NT2/D1 (cell line): ENCODE measurements around the gene KAT7.

Source experiments
- DNase-seq: peaks from one replicate; pipeline ENCODE4 v3.0.0-alpha.2; 2011; ENCODE audit warnings: low read depth, low spot score
- H3K27me3 ChIP-seq: 2 replicates; pipeline ENCODE4 v1.6.0; 2011; ENCODE audit warnings: mild to moderate bottlenecking; ENCODE audit not compliant: insufficient read length, insufficient read depth
- H3K36me3 ChIP-seq: 2 replicates; pipeline ENCODE4 v1.6.1; 2011; ENCODE audit warnings: mild to moderate bottlenecking, low read length, mixed read lengths; ENCODE audit not compliant: insufficient read depth, insufficient read length
- H3K4me1 ChIP-seq: 2 replicates; pipeline ENCODE4 v1.5.1; 2011; ENCODE audit not compliant: insufficient read depth, insufficient read length
- H3K4me3 ChIP-seq: 2 replicates; pipeline ENCODE4 v1.5.1; 2011; ENCODE audit warnings: low read depth; ENCODE audit not compliant: insufficient read length
- H3K9ac ChIP-seq: 2 replicates; pipeline ENCODE4 v1.6.0; 2011; ENCODE audit warnings: low read depth; ENCODE audit not compliant: insufficient read length
- H3K9me3 ChIP-seq: 2 replicates; pipeline ENCODE4 v1.5.1; 2011; ENCODE audit warnings: mild to moderate bottlenecking, low read length; ENCODE audit not compliant: insufficient read depth
- SUZ12 ChIP-seq: IDR thresholded peaks from 2 replicates; pipeline ENCODE4 v1.6.1; 2011; ENCODE audit not compliant: insufficient read length, insufficient read depth; ENCODE audit errors: extremely low read depth
- YY1 ChIP-seq: IDR thresholded peaks from 2 replicates; pipeline ENCODE4 v1.6.1; 2011; ENCODE audit not compliant: insufficient read length, insufficient read depth
- ZNF274 ChIP-seq: IDR thresholded peaks from 2 replicates; pipeline ENCODE4 v1.6.1; 2011; ENCODE audit warnings: mild to moderate bottlenecking, low read depth, low read length

Gene KAT7

GRCh38 chr17:49789243-49789578, 730 bp downstream of the KAT7 start:
- Histone ChIP-seq H3K4me1 (no peaks in the 10 kb centered on the region), H3K36me3 (peaks cover 34% of the 10 kb centered on the region), H3K9ac (no peak overlapping the region), H3K27me3 (no peaks in the 10 kb centered on the region), H3K9me3 (no peaks in the 10 kb centered on the region), H3K4me3 (peak overlapping the region; percentile 100)
- DNase-seq = no peak
- no peak for TF ChIP-seq SUZ12
- TF ChIP-seq ZNF274 = no peak
- no peak for TF ChIP-seq YY1

DNA sequence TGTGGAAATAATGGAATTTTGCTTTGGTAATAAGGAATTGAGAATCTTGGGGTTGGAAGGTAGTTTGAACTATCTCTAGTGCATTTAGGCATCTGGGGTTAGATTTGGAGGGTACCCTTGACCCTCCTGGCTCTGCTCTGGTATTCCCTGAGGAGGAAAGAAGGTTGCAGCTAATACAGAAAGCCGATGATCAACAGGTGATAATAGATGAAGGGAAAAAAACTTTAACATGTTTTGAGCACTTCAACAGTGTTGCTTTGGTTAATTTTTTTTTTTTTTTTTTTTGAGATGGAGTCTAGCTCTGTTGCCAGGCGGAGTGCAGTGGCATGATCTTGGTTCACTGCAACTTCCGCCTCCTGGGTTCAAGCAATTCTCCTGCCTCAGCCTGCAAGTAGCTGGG, 4.8 kb downstream of the KAT7 start:
- TF ChIP-seq SUZ12 = no peak
- TF ChIP-seq ZNF274 = no peak
- no peak for TF ChIP-seq YY1
- peaks cover 69% of the 10 kb centered on the region for H3K36me3 ChIP-seq

GRCh38 chr17:49795372-49795771, 6.9 kb downstream of the KAT7 start:
- H3K9ac ChIP-seq = no peak overlapping the region
- TF ChIP-seq ZNF274 (no peak), SUZ12 (no peak), YY1 (no peak)
- H3K36me3 ChIP-seq = peaks cover 76% of the 10 kb centered on the region

More for the DNA sequence above, 4.8 kb downstream of the KAT7 start:
- Histone ChIP-seq H3K4me3 (no peak overlapping the region), H3K9ac (no peak overlapping the region), H3K9me3 (no peaks in the 10 kb centered on the region), H3K4me1 (no peaks in the 10 kb centered on the region), H3K27me3 (no peaks in the 10 kb centered on the region)
- DNase-seq = no peak

DNA sequence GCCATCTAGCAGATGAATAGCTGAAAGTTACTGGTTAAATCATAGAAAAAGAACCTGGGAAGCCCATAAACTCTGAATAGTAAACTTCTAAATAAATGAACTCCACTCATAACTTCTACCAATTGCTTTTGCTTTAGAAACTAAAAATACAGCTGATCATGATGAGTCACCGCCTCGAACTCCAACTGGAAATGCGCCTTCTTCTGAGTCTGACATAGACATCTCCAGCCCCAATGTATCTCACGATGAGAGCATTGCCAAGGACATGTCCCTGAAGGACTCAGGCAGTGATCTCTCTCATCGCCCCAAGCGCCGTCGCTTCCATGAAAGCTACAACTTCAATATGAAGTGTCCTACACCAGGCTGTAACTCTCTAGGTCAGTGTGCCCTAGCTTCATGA, 9.7 kb downstream of the KAT7 start:
- Histone ChIP-seq H3K9me3 (no peaks in the 10 kb centered on the region), H3K9ac (no peak overlapping the region), H3K27me3 (no peaks in the 10 kb centered on the region), H3K4me1 (no peaks in the 10 kb centered on the region), H3K4me3 (no peak overlapping the region), H3K36me3 (peaks cover 84% of the 10 kb centered on the region)
- TF ChIP-seq ZNF274 (no peak), YY1 (no peak), SUZ12 (no peak)
- DNase-seq = no peak

More at GRCh38 chr17:49795372-49795771, 6.9 kb downstream of the KAT7 start:
- no peaks in the 10 kb centered on the region for H3K27me3 ChIP-seq
- H3K9me3 ChIP-seq = no peaks in the 10 kb centered on the region
- no peak overlapping the region for H3K4me3 ChIP-seq
- no peak for DNase-seq
- H3K4me1 ChIP-seq = no peaks in the 10 kb centered on the region

DNA sequence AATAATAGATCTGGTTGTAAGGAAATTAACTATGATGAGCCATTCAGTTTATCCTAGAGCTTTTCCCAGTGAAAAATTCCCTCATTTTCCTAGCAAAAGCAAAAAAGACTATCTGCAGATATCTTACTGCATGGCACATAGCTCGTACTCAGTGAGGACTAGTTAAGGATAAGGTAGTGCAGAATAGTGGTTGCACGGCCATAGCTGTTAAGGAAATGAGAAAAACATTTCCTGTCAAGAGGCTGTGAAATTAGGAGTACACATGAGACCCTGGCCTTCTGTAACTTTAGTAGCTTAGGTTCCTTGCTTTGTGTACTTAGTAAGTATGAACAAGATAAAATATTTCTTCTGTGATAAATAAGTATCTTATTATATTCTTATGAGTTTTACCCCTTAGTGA, 10.3 kb downstream of the KAT7 start:
- no peak for DNase-seq
- TF ChIP-seq ZNF274 = no peak
- no peak for TF ChIP-seq SUZ12
- no peak for TF ChIP-seq YY1
- H3K27me3 ChIP-seq = no peaks in the 10 kb centered on the region
- H3K9me3 ChIP-seq = no peaks in the 10 kb centered on the region
- H3K9ac ChIP-seq = no peak overlapping the region
- peaks cover 78% of the 10 kb centered on the region for H3K36me3 ChIP-seq
- no peak overlapping the region for H3K4me3 ChIP-seq
- H3K4me1 ChIP-seq = no peaks in the 10 kb centered on the region

DNA sequence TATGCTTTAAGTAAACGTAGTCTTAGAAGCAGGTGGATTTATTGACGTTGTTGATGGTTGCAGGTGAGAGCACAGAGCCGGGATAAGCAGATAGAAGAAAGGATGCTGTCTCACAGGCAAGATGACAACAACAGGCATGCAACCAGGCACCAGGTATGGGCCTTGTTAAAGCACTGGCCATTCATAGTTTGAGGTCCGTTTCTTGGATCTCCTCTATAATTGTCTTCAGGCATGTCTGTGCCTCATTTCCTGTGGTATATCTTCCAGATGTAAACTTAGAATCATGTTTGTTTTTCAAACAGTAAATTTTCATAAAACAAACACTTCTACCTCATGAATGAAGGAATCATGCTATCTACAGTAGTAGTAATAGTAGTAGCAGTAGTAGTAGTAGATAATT, 20.6 kb downstream of the KAT7 start:
- no peaks in the 10 kb centered on the region for H3K27me3 ChIP-seq
- no peak overlapping the region for H3K9ac ChIP-seq
- TF ChIP-seq ZNF274 (no peak), SUZ12 (no peak), YY1 (no peak)
- H3K4me1 ChIP-seq = no peaks in the 10 kb centered on the region
- H3K4me3 ChIP-seq = no peak overlapping the region
- peaks cover 70% of the 10 kb centered on the region for H3K36me3 ChIP-seq
- DNase-seq = no peak
- no peaks in the 10 kb centered on the region for H3K9me3 ChIP-seq

- no peak overlapping the region for H3K9ac ChIP-seq
- H3K27me3 ChIP-seq = no peaks in the 10 kb centered on the region
- H3K36me3 ChIP-seq = peaks cover 72% of the 10 kb centered on the region
These were observed 26.5 kb downstream of the KAT7 start for GRCh38 chr17:49814781-49815529.

More at GRCh38 chr17:49814781-49815529, 26.5 kb downstream of the KAT7 start:
- peak overlapping the region; percentile 3 for H3K4me3 ChIP-seq
- no peak for DNase-seq
- TF ChIP-seq YY1 (no peak), SUZ12 (no peak), ZNF274 (no peak)
- peaks cover 2% of the 10 kb centered on the region for H3K4me1 ChIP-seq
- H3K9me3 ChIP-seq = no peaks in the 10 kb centered on the region
